Central memory CD8-positive, alpha-beta T cell (primary cell): ENCODE data around the gene KCNQ1.

Source experiments
- ATAC-seq: fragments of 150-1000 bp; cut with Tn5 transposase; replicated peaks from 2 replicates; pipeline ENCODE4 v1.10.0; 2022; ENCODE audit warnings: mild to moderate bottlenecking, moderate FRiP score, moderate number of reproducible peaks; ENCODE audit not compliant: poor library complexity, severe bottlenecking; ENCODE audit errors: extremely low read depth
- DNase-seq, 2 donors: peaks; one replicate each; pipeline ENCODE4 v3.0.0; 2021; ENCODE audit warnings: low spot score in 2 of 2
- H3K27ac Mint-ChIP-seq: one replicate; pipeline ENCODE4 v1.8.0; 2022; ENCODE audit warnings: low read depth, mild to moderate bottlenecking, moderate library complexity, mixed read lengths
- H3K27me3 Mint-ChIP-seq: one replicate; pipeline ENCODE4 v1.8.0; 2022; ENCODE audit warnings: mixed read lengths
- H3K36me3 Mint-ChIP-seq: one replicate; pipeline ENCODE4 v1.8.0; 2022; ENCODE audit warnings: mild to moderate bottlenecking, moderate library complexity, mixed read lengths; ENCODE audit not compliant: insufficient read depth
- H3K4me1 Mint-ChIP-seq: one replicate; pipeline ENCODE4 v1.8.0; 2022; ENCODE audit warnings: mixed read lengths
- H3K4me3 Mint-ChIP-seq: one replicate; pipeline ENCODE4 v1.8.0; 2022; ENCODE audit warnings: mild to moderate bottlenecking, moderate library complexity, mixed read lengths
- H3K9me3 Mint-ChIP-seq: one replicate; pipeline ENCODE4 v1.8.0; 2022; ENCODE audit warnings: mixed read lengths

Gene KCNQ1

GRCh38 chr11:2837651-2838050 lies 392.8 kb downstream of the KCNQ1 start:
- no peaks in the 10 kb centered on the region for H3K36me3 Mint-ChIP-seq
- peaks cover 15% of the 10 kb centered on the region for H3K27me3 Mint-ChIP-seq
- no peak overlapping the region for H3K27ac Mint-ChIP-seq
- no peak for ATAC-seq
- no peak for DNase-seq
- peaks cover 7% of the 10 kb centered on the region for H3K4me1 Mint-ChIP-seq
- no peaks in the 10 kb centered on the region for H3K9me3 Mint-ChIP-seq
- no peak overlapping the region for H3K4me3 Mint-ChIP-seq

GRCh38 chr11:2838091-2838490 lies 393.3 kb downstream of the KCNQ1 start:
- Mint-ChIP-seq H3K27me3 (peaks cover 15% of the 10 kb centered on the region), H3K9me3 (no peaks in the 10 kb centered on the region), H3K4me3 (no peak overlapping the region), H3K4me1 (peaks cover 7% of the 10 kb centered on the region), H3K27ac (no peak overlapping the region), H3K36me3 (no peaks in the 10 kb centered on the region)
- ATAC-seq (no peak), DNase-seq (no peak)

GRCh38 chr11:2838676-2839294 lies 394.0 kb downstream of the KCNQ1 start:
- no peak for ATAC-seq
- H3K27me3 Mint-ChIP-seq = peaks cover 15% of the 10 kb centered on the region
- H3K9me3 Mint-ChIP-seq = no peaks in the 10 kb centered on the region
- H3K36me3 Mint-ChIP-seq = no peaks in the 10 kb centered on the region
- H3K4me1 Mint-ChIP-seq = peaks cover 7% of the 10 kb centered on the region
- no peak overlapping the region for H3K4me3 Mint-ChIP-seq
- DNase-seq = no peak
- no peak overlapping the region for H3K27ac Mint-ChIP-seq

GRCh38 chr11:2839395-2839943 lies 394.7 kb downstream of the KCNQ1 start:
- H3K4me1 Mint-ChIP-seq = peaks cover 7% of the 10 kb centered on the region
- no peak overlapping the region for H3K27ac Mint-ChIP-seq
- DNase-seq (no peak), ATAC-seq (no peak)
- H3K36me3 Mint-ChIP-seq = no peaks in the 10 kb centered on the region
- H3K27me3 Mint-ChIP-seq = peaks cover 15% of the 10 kb centered on the region
- H3K4me3 Mint-ChIP-seq = no peak overlapping the region
- no peaks in the 10 kb centered on the region for H3K9me3 Mint-ChIP-seq

- DNase-seq (no peak), ATAC-seq (no peak)
- no peaks in the 10 kb centered on the region for H3K27me3 Mint-ChIP-seq
- H3K36me3 Mint-ChIP-seq = no peaks in the 10 kb centered on the region
- H3K4me3 Mint-ChIP-seq = no peak overlapping the region
- peaks cover 7% of the 10 kb centered on the region for H3K4me1 Mint-ChIP-seq
- no peak overlapping the region for H3K27ac Mint-ChIP-seq
- no peaks in the 10 kb centered on the region for H3K9me3 Mint-ChIP-seq
Measured at GRCh38 chr11:2841411-2842190, 396.8 kb downstream of the KCNQ1 start.

GRCh38 chr11:2842876-2843275 lies 398.1 kb downstream of the KCNQ1 start:
- Mint-ChIP-seq H3K9me3 (no peaks in the 10 kb centered on the region), H3K4me1 (peaks cover 7% of the 10 kb centered on the region), H3K36me3 (no peaks in the 10 kb centered on the region), H3K27ac (no peak overlapping the region), H3K4me3 (no peak overlapping the region), H3K27me3 (no peaks in the 10 kb centered on the region)
- no peak for DNase-seq
- no peak for ATAC-seq

GRCh38 chr11:2843551-2843950 lies 398.7 kb downstream of the KCNQ1 start:
- Mint-ChIP-seq H3K4me1 (peaks cover 7% of the 10 kb centered on the region), H3K27ac (no peak overlapping the region), H3K36me3 (no peaks in the 10 kb centered on the region), H3K27me3 (no peaks in the 10 kb centered on the region), H3K9me3 (no peaks in the 10 kb centered on the region), H3K4me3 (no peak overlapping the region)
- DNase-seq = no peak
- no peak for ATAC-seq

- no peaks in the 10 kb centered on the region for H3K9me3 Mint-ChIP-seq
- H3K27ac Mint-ChIP-seq = no peak overlapping the region
- H3K36me3 Mint-ChIP-seq = no peaks in the 10 kb centered on the region
- no peak overlapping the region for H3K4me3 Mint-ChIP-seq
- no peak for DNase-seq
- no peaks in the 10 kb centered on the region for H3K27me3 Mint-ChIP-seq
- ATAC-seq = no peak
- peaks cover 7% of the 10 kb centered on the region for H3K4me1 Mint-ChIP-seq
Measured at GRCh38 chr11:2844116-2844842, 399.5 kb downstream of the KCNQ1 start.

- no peak for ATAC-seq
- Mint-ChIP-seq H3K4me1 (peaks cover 7% of the 10 kb centered on the region), H3K9me3 (no peaks in the 10 kb centered on the region), H3K36me3 (no peaks in the 10 kb centered on the region), H3K27ac (no peak overlapping the region), H3K27me3 (no peaks in the 10 kb centered on the region), H3K4me3 (no peak overlapping the region)
- DNase-seq = no peak
Measured at GRCh38 chr11:2844996-2845395, 400.2 kb downstream of the KCNQ1 start.

GRCh38 chr11:2846056-2846455 lies 401.2 kb downstream of the KCNQ1 start:
- DNase-seq (no peak), ATAC-seq (no peak)
- H3K27ac Mint-ChIP-seq = peak overlapping the region; percentile 44
- no peaks in the 10 kb centered on the region for H3K36me3 Mint-ChIP-seq
- peaks cover 4% of the 10 kb centered on the region for H3K4me1 Mint-ChIP-seq
- H3K27me3 Mint-ChIP-seq = no peaks in the 10 kb centered on the region
- H3K4me3 Mint-ChIP-seq = no peak overlapping the region
- H3K9me3 Mint-ChIP-seq = no peaks in the 10 kb centered on the region

GRCh38 chr11:2846470-2846869 lies 401.7 kb downstream of the KCNQ1 start:
- DNase-seq (no peak), ATAC-seq (no peak)
- no peaks in the 10 kb centered on the region for H3K27me3 Mint-ChIP-seq
- H3K27ac Mint-ChIP-seq = no peak overlapping the region
- no peak overlapping the region for H3K4me3 Mint-ChIP-seq
- peaks cover 3% of the 10 kb centered on the region for H3K36me3 Mint-ChIP-seq
- H3K4me1 Mint-ChIP-seq = no peaks in the 10 kb centered on the region
- no peaks in the 10 kb centered on the region for H3K9me3 Mint-ChIP-seq

GRCh38 chr11:2847561-2847960 lies 402.8 kb downstream of the KCNQ1 start:
- DNase-seq = no peak
- Mint-ChIP-seq H3K27ac (no peak overlapping the region), H3K4me1 (no peaks in the 10 kb centered on the region), H3K36me3 (peaks cover 3% of the 10 kb centered on the region), H3K9me3 (no peaks in the 10 kb centered on the region), H3K27me3 (no peaks in the 10 kb centered on the region), H3K4me3 (no peak overlapping the region)
- no peak for ATAC-seq
